ENCODE results near the gene LRRC63.

DNA sequence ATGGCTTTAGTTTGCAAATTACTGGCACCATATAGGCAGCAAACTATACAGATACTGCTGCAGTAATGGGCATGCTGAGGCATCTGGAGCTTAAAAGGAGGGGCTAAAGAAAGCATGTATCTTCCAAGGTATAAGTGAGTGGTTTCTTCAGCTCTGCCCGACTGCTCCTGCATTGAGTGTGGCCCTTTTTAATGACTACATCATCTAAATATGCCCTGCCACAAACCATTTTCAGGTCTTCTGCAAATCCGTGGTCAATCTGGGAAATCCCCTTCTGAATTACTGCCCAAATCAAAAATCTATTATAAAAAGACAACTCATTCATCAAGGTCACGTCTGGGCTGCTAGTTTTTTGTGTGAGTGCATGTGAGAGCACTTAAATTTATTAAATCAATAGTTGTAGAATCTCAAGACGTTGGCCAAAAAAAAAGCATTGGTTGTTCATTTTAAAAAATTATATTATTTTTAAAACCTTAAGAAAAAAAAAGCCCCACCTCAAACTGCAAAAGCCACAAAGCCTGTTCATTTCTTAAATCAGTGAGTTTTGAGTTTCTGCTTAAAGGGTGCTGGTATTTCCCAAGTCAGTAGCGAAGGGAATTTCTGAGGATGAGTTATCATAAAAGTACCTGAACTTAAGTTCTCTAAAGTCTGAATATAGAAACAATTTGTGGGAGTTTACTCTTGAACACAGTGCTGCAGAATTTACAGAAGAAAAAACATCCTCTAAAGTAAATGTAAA, 46.1 kb upstream of the LRRC63 start:
- TF ChIP-seq, protein P1, sequence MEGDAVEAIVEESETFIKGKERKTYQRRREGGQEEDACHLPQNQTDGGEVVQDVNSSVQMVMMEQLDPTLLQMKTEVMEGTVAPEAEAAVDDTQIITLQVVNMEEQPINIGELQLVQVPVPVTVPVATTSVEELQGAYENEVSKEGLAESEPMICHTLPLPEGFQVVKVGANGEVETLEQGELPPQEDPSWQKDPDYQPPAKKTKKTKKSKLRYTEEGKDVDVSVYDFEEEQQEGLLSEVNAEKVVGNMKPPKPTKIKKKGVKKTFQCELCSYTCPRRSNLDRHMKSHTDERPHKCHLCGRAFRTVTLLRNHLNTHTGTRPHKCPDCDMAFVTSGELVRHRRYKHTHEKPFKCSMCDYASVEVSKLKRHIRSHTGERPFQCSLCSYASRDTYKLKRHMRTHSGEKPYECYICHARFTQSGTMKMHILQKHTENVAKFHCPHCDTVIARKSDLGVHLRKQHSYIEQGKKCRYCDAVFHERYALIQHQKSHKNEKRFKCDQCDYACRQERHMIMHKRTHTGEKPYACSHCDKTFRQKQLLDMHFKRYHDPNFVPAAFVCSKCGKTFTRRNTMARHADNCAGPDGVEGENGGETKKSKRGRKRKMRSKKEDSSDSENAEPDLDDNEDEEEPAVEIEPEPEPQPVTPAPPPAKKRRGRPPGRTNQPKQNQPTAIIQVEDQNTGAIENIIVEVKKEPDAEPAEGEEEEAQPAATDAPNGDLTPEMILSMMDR (conservative IDR thresholded peaks at IDR 0.05; ENCODE audit: low read depth, low read length) = no peak
- no peak for TF ChIP-seq EZH2 (IDR thresholded peaks at IDR 0.05; ENCODE audit: borderline replicate concordance, low read depth, low read length, poor library complexity, severe bottlenecking)

Measured in A673 (cell line).